Vagina (tissue), 2 donors: Measurements from ENCODE around the gene CCM2. TPM values are rescaled to one million over a fixed set of nuclear protein-coding genes. Genes with fewer than 3 reads are reported as not detected.

Experiments
- DNase-seq, 2 donors: peaks; one replicate each; pipeline ENCODE4 v3.0.0-alpha.2; 2017; ENCODE audit errors: extremely low spot score in 2 of 2
- H3K27ac ChIP-seq: fragments of 200-600 bp; sonication (generic); one replicate; pipeline ENCODE4 v1.5.1; 2019
- H3K27me3 ChIP-seq: fragments of 200-600 bp; sonication (generic); one replicate; pipeline ENCODE4 v1.5.1; 2019
- H3K36me3 ChIP-seq, 2 donors: fragments of 200-600 bp; sonication (generic); one replicate each; pipeline ENCODE4 v1.5.1; 2017 to 2019
- H3K4me1 ChIP-seq: fragments of 200-600 bp; sonication (generic); one replicate; pipeline ENCODE4 v1.5.1; 2019
- H3K4me3 ChIP-seq, 2 donors: fragments of 200-600 bp; sonication (generic); 1 replicate in 1 of 2; 2 replicates in 1 of 2; pipeline ENCODE4 v1.5.1; 2016 to 2019
- H3K9me3 ChIP-seq: fragments of 200-600 bp; sonication (generic); one replicate; pipeline ENCODE4 v1.5.1; 2019
- CTCF ChIP-seq, 3 experiments: fragments of 450-650 bp in 2 of 3; fragments of 200-600 bp in 1 of 3; sonication (generic) in 1 of 3; IDR thresholded peaks; one replicate each; pipeline ENCODE4 v1.5.1; 2017 to 2019; ENCODE audit warnings: antibody characterized with exemption in 3 of 3, mild to moderate bottlenecking in 2 of 3, moderate library complexity in 2 of 3
- POLR2A ChIP-seq, 2 donors: fragments of 450-650 bp; IDR thresholded peaks; one replicate each; pipeline ENCODE4 v1.6.1; 2017; ENCODE audit warnings: antibody characterized with exemption in 2 of 2, mild to moderate bottlenecking in 2 of 2, moderate library complexity in 2 of 2
- POLR2AphosphoS5 ChIP-seq, 2 donors: sonication (generic); formaldehyde crosslinking; IDR thresholded peaks; one replicate each; pipeline ENCODE4 v1.9.0; 2017; ENCODE audit warnings: antibody characterized with exemption in 2 of 2, mild to moderate bottlenecking in 2 of 2, low read depth in 1 of 2; ENCODE audit not compliant: insufficient read depth in 1 of 2
- intact Hi-C: fragments of 100-400 bp; cut with DNase I; formaldehyde crosslinking; loops from one replicate; pipeline ENCODE4 v1.15.1; 2023
- total RNA-seq: library from RNA; depleted of rRNA; stranded (reverse); fragments of >200 nt; gene quantifications from one replicate; pipeline ENCODE4 v1.2.3, GENCODE V29; 2016

Gene CCM2
- total RNA-seq, 1 donor from 2014 or later = 44.2 TPM

GRCh38 chr7:45102785-45103712 is 103.0 kb downstream of the CCM2 start:
- Histone ChIP-seq H3K36me3 (peaks cover 3 to 91% of the 10 kb centered on the region in 2 donors), H3K27me3 (no peaks in the 10 kb centered on the region), H3K9me3 (no peaks in the 10 kb centered on the region), H3K4me1 (peaks cover 18% of the 10 kb centered on the region), H3K4me3 (no peak overlapping the region), H3K27ac (no peak overlapping the region)
- DNase-seq = no peak
- TF ChIP-seq POLR2AphosphoS5 (IDR thresholded peaks at IDR 0.05; ENCODE audit: insufficient read depth in 1 of 2, low read depth in 1 of 2) = no peak
- intact Hi-C loops = loop anchor here (5.0 kb wide), 1 partner anchor 101 kb away; the partner anchor contains the start of gene CCM2

DNA sequence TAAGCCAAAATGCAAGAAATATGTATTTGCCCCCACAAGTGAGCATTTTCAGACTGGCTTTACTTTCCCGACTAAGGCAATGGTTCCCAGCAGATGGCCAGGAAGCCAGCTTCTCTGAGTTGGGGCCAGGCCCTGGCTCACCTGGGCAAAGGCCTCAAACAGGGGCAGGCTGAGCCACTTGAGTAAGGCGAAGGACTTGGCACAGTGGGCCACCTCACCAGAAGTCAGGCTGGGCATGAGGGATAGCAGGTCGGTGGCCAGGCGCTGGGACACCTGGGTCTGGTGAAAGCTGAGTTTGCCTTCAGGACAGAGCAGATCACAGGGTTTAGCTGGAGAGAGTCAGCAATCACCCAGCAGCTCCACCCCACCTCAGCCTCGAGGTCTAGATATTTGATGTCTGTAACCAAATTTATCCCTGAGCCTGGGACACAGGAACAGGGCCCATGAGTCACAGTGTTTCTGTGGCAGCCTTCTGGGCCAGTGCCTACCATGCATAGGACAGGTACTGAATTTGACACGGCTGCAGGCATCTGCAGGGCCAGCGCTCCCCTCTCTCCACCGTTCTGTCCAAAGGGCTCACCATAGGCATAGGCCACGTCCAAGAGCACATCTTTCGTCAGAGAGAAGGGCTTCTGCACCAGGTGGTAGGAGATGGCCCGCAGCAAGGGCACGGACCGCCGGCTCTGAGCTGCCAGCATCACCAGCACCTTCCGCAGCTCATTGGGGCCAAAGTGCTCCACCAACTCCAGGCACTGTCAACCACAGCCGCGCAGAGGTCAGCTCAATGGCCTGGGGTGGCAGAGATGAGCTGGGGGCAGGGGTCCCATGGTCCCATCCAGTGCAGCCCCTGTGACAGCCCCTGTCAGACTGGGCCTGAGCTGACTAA is 104.2 kb downstream of the CCM2 start:
- no peak for DNase-seq
- Histone ChIP-seq H3K9me3 (no peaks in the 10 kb centered on the region), H3K36me3 (peaks cover 3 to 96% of the 10 kb centered on the region in 2 donors), H3K27ac (no peak overlapping the region), H3K4me1 (peaks cover 30% of the 10 kb centered on the region), H3K27me3 (no peaks in the 10 kb centered on the region), H3K4me3 (no peak overlapping the region)
- TF ChIP-seq POLR2AphosphoS5 (IDR thresholded peaks at IDR 0.05; ENCODE audit: insufficient read depth in 1 of 2, low read depth in 1 of 2) = no peak
- TF ChIP-seq CTCF (IDR thresholded peaks at IDR 0.05) = no peak
- TF ChIP-seq POLR2A (IDR thresholded peaks at IDR 0.05) = no peak
- intact Hi-C loops = loop anchor here (5.0 kb wide), 1 partner anchor 102 kb away; the partner anchor contains the start of gene CCM2

DNA sequence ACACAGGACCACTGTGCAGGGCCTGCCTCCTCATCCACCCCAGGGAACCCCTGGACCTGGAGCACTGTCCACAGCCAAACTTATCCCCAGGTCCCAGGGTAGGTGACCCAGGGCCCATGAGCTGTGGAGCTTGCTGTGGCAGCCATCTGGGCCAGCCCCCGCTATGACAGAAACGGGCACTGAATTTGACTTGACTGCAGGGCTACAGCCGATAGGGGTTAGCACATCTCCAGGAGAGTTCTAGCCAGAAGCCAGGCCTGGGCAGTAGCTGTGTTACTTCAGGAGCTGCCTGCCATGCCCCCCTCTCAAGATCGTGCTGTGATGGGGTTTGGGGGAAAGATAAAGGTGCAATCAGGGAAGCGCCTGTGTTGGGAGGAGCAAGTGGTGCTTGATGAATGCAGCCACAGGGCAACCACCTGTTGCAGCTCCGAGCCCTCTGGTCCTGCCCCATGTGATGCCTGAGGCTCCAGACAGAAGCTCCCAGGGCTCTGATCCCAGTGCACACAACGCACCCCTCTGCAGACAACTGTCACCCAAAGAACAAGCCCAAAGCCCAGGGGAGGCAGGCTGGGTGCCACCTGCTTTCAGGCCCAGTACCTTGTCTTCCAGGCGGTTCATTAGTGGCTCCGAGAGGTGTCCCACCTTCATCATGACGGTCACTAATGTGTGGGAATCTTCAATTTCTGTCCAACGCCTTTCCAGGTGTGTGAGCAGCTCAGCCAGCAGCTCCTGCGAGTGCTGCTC is 105.0 kb downstream of the CCM2 start:
- no peak for TF ChIP-seq CTCF (IDR thresholded peaks at IDR 0.05)
- Histone ChIP-seq H3K4me3 (no peak overlapping the region), H3K27ac (no peak overlapping the region), H3K36me3 (peaks cover 3 to 90% of the 10 kb centered on the region in 2 donors), H3K9me3 (no peaks in the 10 kb centered on the region), H3K27me3 (no peaks in the 10 kb centered on the region), H3K4me1 (peaks cover 35% of the 10 kb centered on the region)
- intact Hi-C loops = loop anchor here (5.0 kb wide), 1 partner anchor 103 kb away; the partner anchor contains the start of gene CCM2
- DNase-seq = no peak

DNA sequence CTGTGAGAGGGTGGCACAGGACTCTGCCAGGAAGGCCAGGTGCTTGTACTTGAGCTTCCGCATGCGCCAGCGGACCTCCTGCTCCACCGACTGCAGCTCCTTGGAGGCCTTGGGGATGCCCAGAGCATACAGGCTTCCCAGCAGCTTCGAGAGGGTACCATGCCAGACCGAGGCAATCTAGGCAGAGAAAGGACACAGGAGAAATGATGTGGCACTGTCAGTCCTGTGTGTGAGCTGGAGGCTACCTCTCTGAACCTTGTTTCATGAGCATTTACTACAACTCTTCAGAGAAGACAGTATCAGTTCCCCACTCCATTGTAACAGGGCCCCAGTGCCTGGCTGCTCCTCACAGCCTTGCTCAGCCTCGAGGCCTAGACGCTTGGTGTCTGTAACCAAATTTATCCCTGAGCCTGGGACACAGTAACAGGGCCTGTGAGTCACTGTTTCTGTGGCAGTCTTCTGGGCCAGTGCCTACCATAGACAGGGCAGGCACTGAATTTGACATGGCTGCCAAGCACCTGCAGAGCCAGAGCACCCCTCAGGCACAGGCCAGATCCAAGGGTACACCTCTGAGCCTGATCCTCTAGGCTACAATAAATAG is 105.7 kb downstream of the CCM2 start:
- intact Hi-C loops = no loop called here
- H3K4me3 ChIP-seq = no peak overlapping the region
- no peak for DNase-seq
- no peaks in the 10 kb centered on the region for H3K27me3 ChIP-seq
- H3K9me3 ChIP-seq = no peaks in the 10 kb centered on the region
- peaks cover 42% of the 10 kb centered on the region for H3K4me1 ChIP-seq
- no peak overlapping the region for H3K27ac ChIP-seq
- TF ChIP-seq POLR2AphosphoS5 (IDR thresholded peaks at IDR 0.05; ENCODE audit: insufficient read depth in 1 of 2, low read depth in 1 of 2) (no peak), POLR2A (IDR thresholded peaks at IDR 0.05) (no peak), CTCF (IDR thresholded peaks at IDR 0.05) (no peak)
- H3K36me3 ChIP-seq = peaks cover 3 to 84% of the 10 kb centered on the region in 2 donors
